ENCODE measurements around the gene DDIT4. TPM values are rescaled to one million over a fixed set of nuclear protein-coding genes. Genes with fewer than 3 reads are reported as not detected.

Gene DDIT4
- total and polyA plus RNA-seq, 9 of the 15 experiments (the other 6 are each of a cell fraction or from before 2014, with no cell fraction given): 8.2 to 675 (median 159) TPM

- no peak for TF ChIP-seq WHSC1 (IDR thresholded peaks at IDR 0.05; ENCODE audit: low read length)
- TF ChIP-seq ZNF695 (CRISPR knock-in tag; IDR thresholded peaks at IDR 0.05): no peak
- TF ChIP-seq SAP30 (IDR thresholded peaks at IDR 0.05; ENCODE audit: borderline replicate concordance, insufficient read depth, low read depth, low read length, poor library complexity, severe bottlenecking): no peak
- TF ChIP-seq HCFC1 (IDR thresholded peaks at IDR 0.05; ENCODE audit: low read depth, low read length): peak; percentile 49
- peak; percentile 71 for TF ChIP-seq CUX1 (CRISPR knock-in tag; IDR thresholded peaks at IDR 0.05)
- peak; percentile 6 for TF ChIP-seq POLR2B (IDR thresholded peaks at IDR 0.05; ENCODE audit: low read depth, partially characterized antibody)
- no peak for TF ChIP-seq TFAM (CRISPR knock-in tag; conservative IDR thresholded peaks at IDR 0.05)
- no peak for TF ChIP-seq STAT5A (IDR thresholded peaks at IDR 0.05; ENCODE audit: borderline replicate concordance, low read length)
- TF ChIP-seq SNAPC5 (CRISPR knock-in tag; IDR thresholded peaks at IDR 0.05): no peak
- TF ChIP-seq ARID1B (IDR thresholded peaks at IDR 0.05): no peak
- peak; percentile 75 for TF ChIP-seq ZNF239 (CRISPR knock-in tag; IDR thresholded peaks at IDR 0.05)
- TF ChIP-seq ZNF444 (CRISPR knock-in tag; IDR thresholded peaks at IDR 0.05): peak; percentile 73; the same call in 1 of the 2 replicates
- TF ChIP-seq ETV1 (tag; conservative IDR thresholded peaks at IDR 0.05; ENCODE audit: low read depth): no peak; the same call in 1 of the 2 replicates
- TF ChIP-seq RERE (CRISPR knock-in tag; IDR thresholded peaks at IDR 0.05; ENCODE audit: borderline replicate concordance): no peak
These were observed 24.3 kb downstream of the DDIT4 start (continued) for GRCh38 chr10:72297805-72298591.
